Activated B cell treated with CpG ODN at 0.5 μM for 24 hours (primary cell): ENCODE results near the gene LIPK. TPM values are rescaled to one million over a fixed set of nuclear protein-coding genes. Genes with fewer than 3 reads are reported as not detected.

ENCODE experiments used
- ATAC-seq: fragments of 200-7000 bp; cut with Tn5 transposase; one replicate; pipeline ENCODE4 v1.10.0; 2021; ENCODE audit warnings: low read depth, mild to moderate bottlenecking, moderate library complexity
- CTCF ChIA-PET: fragments of 350-600 bp; sonication (Branson Sonifier 250); formaldehyde crosslinking; loops from one replicate; lab custom pipeline; 2021; ENCODE audit warnings: antibody characterized with exemption; lab: Charles Lee
- POLR2A ChIA-PET: fragments of 350-600 bp; sonication (Branson Sonifier 250); formaldehyde crosslinking; loops from one replicate; lab custom pipeline; 2021; ENCODE audit warnings: antibody characterized with exemption; lab: Charles Lee
- DNase-seq: peaks from one replicate; pipeline ENCODE4 v3.0.0; 2022
- H3K27ac Mint-ChIP-seq: one replicate; pipeline ENCODE4 v1.8.0; 2020; ENCODE audit warnings: mixed read lengths
- H3K27me3 Mint-ChIP-seq: one replicate; pipeline ENCODE4 v1.8.0; 2021; ENCODE audit warnings: mixed read lengths
- H3K36me3 Mint-ChIP-seq: one replicate; pipeline ENCODE4 v1.8.0; 2021; ENCODE audit warnings: low read depth, mixed read lengths
- H3K4me1 Mint-ChIP-seq: one replicate; pipeline ENCODE4 v1.8.0; 2021; ENCODE audit warnings: mixed read lengths
- H3K4me3 Mint-ChIP-seq: one replicate; pipeline ENCODE4 v1.8.0; 2020; ENCODE audit warnings: mild to moderate bottlenecking, mixed read lengths
- H3K9me3 Mint-ChIP-seq: one replicate; pipeline ENCODE4 v1.8.0; 2020; ENCODE audit warnings: mixed read lengths
- intact Hi-C: fragments of 100-400 bp; cut with micrococcal nuclease; formaldehyde crosslinking; loops from one replicate; pipeline ENCODE4 v1.15.1; 2024
- total RNA-seq: library from RNA; stranded (reverse); gene quantifications from 2 replicates; pipeline ENCODE4 v1.2.3, GENCODE V29; 2022
- TF ChIP-seq, protein P1 (sequence below): fragments of 200-600 bp; IDR thresholded peaks from one replicate; pipeline ENCODE4 v1.8.0; 2022; ENCODE audit warnings: antibody characterized with exemption, mild to moderate bottlenecking

LIPK gene
- total RNA-seq, 1 donor from 2014 or later = not detected

DNA sequence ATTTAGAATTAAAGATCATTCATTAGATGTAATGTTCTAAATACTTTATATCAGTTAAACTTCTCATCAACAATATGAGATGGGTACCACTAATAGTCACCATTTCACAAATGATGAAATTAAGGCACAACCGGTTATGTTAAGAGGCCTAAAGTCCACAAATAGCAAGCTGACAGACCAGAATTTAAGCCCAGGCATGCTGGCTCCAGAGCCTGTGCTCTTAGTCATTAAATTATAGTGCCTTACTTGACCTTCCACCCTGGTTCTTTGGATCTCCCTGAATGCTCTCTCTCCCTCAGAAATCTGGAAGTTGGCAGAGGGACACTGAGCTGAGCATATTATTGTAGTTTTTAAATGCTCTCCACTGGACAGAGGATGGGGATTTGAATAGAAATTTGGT lies 57.4 kb downstream of the LIPK start:
- TF ChIP-seq, protein P1, sequence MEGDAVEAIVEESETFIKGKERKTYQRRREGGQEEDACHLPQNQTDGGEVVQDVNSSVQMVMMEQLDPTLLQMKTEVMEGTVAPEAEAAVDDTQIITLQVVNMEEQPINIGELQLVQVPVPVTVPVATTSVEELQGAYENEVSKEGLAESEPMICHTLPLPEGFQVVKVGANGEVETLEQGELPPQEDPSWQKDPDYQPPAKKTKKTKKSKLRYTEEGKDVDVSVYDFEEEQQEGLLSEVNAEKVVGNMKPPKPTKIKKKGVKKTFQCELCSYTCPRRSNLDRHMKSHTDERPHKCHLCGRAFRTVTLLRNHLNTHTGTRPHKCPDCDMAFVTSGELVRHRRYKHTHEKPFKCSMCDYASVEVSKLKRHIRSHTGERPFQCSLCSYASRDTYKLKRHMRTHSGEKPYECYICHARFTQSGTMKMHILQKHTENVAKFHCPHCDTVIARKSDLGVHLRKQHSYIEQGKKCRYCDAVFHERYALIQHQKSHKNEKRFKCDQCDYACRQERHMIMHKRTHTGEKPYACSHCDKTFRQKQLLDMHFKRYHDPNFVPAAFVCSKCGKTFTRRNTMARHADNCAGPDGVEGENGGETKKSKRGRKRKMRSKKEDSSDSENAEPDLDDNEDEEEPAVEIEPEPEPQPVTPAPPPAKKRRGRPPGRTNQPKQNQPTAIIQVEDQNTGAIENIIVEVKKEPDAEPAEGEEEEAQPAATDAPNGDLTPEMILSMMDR = no peak
- Mint-ChIP-seq H3K27ac (no peak overlapping the region), H3K4me1 (peaks cover 6% of the 10 kb centered on the region), H3K9me3 (no peaks in the 10 kb centered on the region), H3K27me3 (no peaks in the 10 kb centered on the region), H3K36me3 (peaks cover 2% of the 10 kb centered on the region), H3K4me3 (no peak overlapping the region)
- intact Hi-C loops = no loop called here
- ATAC-seq (no peak), DNase-seq (no peak)
- POLR2A ChIA-PET = no interaction called here
- CTCF ChIA-PET = no interaction called here

DNA sequence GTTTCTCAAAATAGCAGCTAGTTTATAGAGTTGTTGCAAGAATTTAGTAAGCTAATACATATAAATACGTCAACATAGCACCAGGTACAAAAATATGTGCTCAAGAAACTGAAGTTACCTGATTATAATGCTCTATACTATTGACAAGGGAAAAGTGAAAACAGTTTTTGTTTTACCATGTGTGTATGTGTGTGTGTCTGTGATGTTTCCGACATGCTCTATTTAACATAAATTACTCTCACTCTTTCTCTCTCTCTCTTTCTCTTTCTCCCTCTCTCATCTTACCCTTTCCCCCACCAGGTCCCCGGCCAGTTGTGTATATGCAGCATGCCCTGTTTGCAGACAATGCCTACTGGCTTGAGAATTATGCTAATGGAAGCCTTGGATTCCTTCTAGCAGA lies 58.1 kb downstream of the LIPK start:
- H3K4me3 Mint-ChIP-seq = no peak overlapping the region
- H3K27me3 Mint-ChIP-seq = no peaks in the 10 kb centered on the region
- intact Hi-C loops = no loop called here
- H3K9me3 Mint-ChIP-seq = no peaks in the 10 kb centered on the region
- DNase-seq (no peak), ATAC-seq (no peak)
- peaks cover 6% of the 10 kb centered on the region for H3K4me1 Mint-ChIP-seq
- peaks cover 2% of the 10 kb centered on the region for H3K36me3 Mint-ChIP-seq
- TF ChIP-seq, protein P1 = no peak
- CTCF ChIA-PET = no interaction called here
- no peak overlapping the region for H3K27ac Mint-ChIP-seq
- POLR2A ChIA-PET = no interaction called here

DNA sequence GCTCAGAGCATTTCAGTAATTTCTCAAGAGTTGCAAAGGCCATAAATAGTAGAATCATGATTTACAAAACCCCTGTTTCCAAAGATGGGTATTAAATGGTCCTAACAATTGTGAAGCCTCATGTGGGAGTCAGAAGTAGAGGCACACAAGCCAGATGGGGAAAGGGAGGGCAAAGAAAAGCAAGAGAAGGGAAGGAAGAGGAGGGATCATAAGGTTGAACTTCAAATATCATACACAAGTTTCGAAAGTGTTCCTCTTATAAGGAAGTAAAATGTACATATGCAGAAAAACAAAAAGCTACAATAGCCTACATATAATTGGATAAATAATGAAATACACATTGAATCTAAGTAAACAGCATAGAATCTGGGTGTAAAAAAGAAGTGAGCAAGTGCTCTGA lies 59.8 kb downstream of the LIPK start:
- POLR2A ChIA-PET = no interaction called here
- ATAC-seq (no peak), DNase-seq (no peak)
- peaks cover 2% of the 10 kb centered on the region for H3K36me3 Mint-ChIP-seq
- no peak overlapping the region for H3K27ac Mint-ChIP-seq
- no peaks in the 10 kb centered on the region for H3K27me3 Mint-ChIP-seq
- TF ChIP-seq, protein P1 = no peak
- H3K9me3 Mint-ChIP-seq = no peaks in the 10 kb centered on the region
- CTCF ChIA-PET = no interaction called here
- intact Hi-C loops = no loop called here
- H3K4me3 Mint-ChIP-seq = no peak overlapping the region
- no peaks in the 10 kb centered on the region for H3K4me1 Mint-ChIP-seq

DNA sequence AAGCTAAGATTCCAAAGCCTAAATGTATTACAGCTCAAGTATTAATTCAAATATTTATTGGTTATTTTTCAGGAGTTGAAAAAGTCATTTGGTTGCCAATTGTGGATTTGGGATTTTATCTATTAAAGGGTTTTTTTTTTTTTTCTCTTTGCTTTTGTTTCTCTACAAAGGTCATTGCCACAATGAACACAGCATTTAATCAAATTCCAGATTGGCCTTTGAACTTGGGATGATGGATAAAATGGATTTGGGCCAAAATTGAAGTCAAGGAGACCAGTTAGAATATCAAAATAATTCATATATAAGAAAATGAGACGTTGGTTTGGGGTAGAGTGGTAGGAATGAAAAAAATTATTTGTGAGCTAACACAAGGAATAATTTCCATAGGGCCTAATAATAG lies 63.3 kb downstream of the LIPK start:
- ATAC-seq (no peak), DNase-seq (no peak)
- TF ChIP-seq, protein P1 = no peak
- H3K27ac Mint-ChIP-seq = no peak overlapping the region
- intact Hi-C loops = no loop called here
- no peak overlapping the region for H3K4me3 Mint-ChIP-seq
- no peaks in the 10 kb centered on the region for H3K9me3 Mint-ChIP-seq
- peaks cover 1% of the 10 kb centered on the region for H3K27me3 Mint-ChIP-seq
- peaks cover 2% of the 10 kb centered on the region for H3K36me3 Mint-ChIP-seq
- no peaks in the 10 kb centered on the region for H3K4me1 Mint-ChIP-seq
- ChIA-PET POLR2A (no interaction called here), CTCF (no interaction called here)

DNA sequence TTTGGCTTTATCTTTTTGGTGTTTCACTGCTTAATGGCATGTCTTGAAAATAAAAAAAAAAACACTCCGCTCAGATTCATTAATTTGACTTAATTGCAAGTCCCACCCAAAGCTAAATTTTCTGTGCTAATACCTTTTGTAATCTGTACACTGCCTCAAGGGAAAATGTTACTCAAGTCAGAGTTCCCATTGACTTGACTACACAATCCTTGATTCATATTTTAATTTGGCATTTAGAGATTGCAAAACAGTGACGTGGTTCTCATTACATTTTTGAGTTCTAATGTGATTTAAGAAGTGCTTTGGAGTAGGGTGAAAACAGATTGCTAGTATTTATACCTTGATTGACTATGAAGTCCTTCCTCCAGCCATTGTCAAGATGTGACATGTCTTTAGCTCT lies 75.2 kb downstream of the LIPK start:
- H3K36me3 Mint-ChIP-seq = no peaks in the 10 kb centered on the region
- CTCF ChIA-PET = no interaction called here
- TF ChIP-seq, protein P1 = no peak
- no peak overlapping the region for H3K4me3 Mint-ChIP-seq
- H3K9me3 Mint-ChIP-seq = no peaks in the 10 kb centered on the region
- H3K27ac Mint-ChIP-seq = no peak overlapping the region
- POLR2A ChIA-PET = no interaction called here
- peaks cover 2% of the 10 kb centered on the region for H3K27me3 Mint-ChIP-seq
- no peaks in the 10 kb centered on the region for H3K4me1 Mint-ChIP-seq
- intact Hi-C loops = no loop called here
- ATAC-seq (no peak), DNase-seq (no peak)
